Gastrocnemius medialis (tissue), 4 donors: ENCODE results near the gene UBE2V1.
"Not testable (repeated sequence)": the region's sequence is repeated elsewhere in the genome, so short reads cannot be mapped to it uniquely, and the experiment has no call there.

Experiments
- POLR2A ChIP-seq, 2 donors: fragments of 450-650 bp; IDR thresholded peaks; one replicate each; pipeline ENCODE4 v1.6.1; 2017; ENCODE audit warnings: antibody characterized with exemption in 2 of 2, mild to moderate bottlenecking in 2 of 2, moderate library complexity in 2 of 2
- TF ChIP-seq, protein P1 (sequence below), 5 experiments: fragments of 450-650 bp in 3 of 5; fragments of 200-600 bp in 2 of 5; sonication (generic) in 2 of 5; IDR thresholded peaks in 4 of 5; conservative IDR thresholded peaks in 1 of 5; 1 replicate in 4 of 5; 2 replicates in 1 of 5; pipeline ENCODE4 v1.5.1; 2016 to 2019; ENCODE audit warnings: antibody characterized with exemption in 5 of 5, mild to moderate bottlenecking in 3 of 5, moderate library complexity in 3 of 5

DNA sequence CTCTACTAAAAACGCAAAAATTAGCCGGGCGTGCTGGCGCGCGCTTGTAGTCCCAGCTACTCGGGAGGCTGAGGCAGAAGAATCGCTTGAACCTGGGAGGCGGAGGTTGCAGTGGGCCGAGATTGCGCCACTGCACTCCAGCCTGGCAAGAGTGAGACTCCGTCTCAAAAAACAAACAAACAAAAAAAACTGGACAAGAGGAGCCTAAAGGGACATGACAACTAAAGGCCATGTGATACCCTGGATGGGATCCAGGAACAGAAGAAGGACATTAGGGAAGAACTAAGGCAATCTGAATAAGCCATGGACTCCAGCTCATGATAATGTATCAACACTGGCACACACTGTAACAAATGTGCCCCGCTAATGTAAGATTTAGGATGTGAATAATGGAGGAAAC lies 24.8 kb upstream of the UBE2V1 start:
- TF ChIP-seq, protein P1, sequence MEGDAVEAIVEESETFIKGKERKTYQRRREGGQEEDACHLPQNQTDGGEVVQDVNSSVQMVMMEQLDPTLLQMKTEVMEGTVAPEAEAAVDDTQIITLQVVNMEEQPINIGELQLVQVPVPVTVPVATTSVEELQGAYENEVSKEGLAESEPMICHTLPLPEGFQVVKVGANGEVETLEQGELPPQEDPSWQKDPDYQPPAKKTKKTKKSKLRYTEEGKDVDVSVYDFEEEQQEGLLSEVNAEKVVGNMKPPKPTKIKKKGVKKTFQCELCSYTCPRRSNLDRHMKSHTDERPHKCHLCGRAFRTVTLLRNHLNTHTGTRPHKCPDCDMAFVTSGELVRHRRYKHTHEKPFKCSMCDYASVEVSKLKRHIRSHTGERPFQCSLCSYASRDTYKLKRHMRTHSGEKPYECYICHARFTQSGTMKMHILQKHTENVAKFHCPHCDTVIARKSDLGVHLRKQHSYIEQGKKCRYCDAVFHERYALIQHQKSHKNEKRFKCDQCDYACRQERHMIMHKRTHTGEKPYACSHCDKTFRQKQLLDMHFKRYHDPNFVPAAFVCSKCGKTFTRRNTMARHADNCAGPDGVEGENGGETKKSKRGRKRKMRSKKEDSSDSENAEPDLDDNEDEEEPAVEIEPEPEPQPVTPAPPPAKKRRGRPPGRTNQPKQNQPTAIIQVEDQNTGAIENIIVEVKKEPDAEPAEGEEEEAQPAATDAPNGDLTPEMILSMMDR (IDR thresholded peaks at IDR 0.05 in 4 of 5, conservative IDR thresholded peaks at IDR 0.05 in 1 of 5) = not testable (repeated sequence)
- TF ChIP-seq POLR2A (IDR thresholded peaks at IDR 0.05) = not testable (repeated sequence)
